MM.1S (cell line): ENCODE measurements around the gene MTG1.

ENCODE experiments used
- EZH2 ChIP-seq: fragments of 300-600 bp; sonication (generic); optimal IDR thresholded peaks from 2 replicates; pipeline ENCODE3; 2017; ENCODE audit warnings: low read depth, mild to moderate bottlenecking, antibody characterized with exemption, low read length, mixed read lengths
- EZH2phosphoT487 ChIP-seq: fragments of 300-600 bp; sonication (generic); IDR thresholded peaks from 2 replicates; pipeline ENCODE4 v1.6.1; 2018; ENCODE audit warnings: antibody characterized with exemption, low read length
- TF ChIP-seq, protein P1 (sequence below): fragments of 300-600 bp; sonication (generic); IDR thresholded peaks from 2 replicates; pipeline ENCODE4 v1.5.1; 2016; ENCODE audit warnings: antibody characterized with exemption, low read length, mixed read lengths

DNA sequence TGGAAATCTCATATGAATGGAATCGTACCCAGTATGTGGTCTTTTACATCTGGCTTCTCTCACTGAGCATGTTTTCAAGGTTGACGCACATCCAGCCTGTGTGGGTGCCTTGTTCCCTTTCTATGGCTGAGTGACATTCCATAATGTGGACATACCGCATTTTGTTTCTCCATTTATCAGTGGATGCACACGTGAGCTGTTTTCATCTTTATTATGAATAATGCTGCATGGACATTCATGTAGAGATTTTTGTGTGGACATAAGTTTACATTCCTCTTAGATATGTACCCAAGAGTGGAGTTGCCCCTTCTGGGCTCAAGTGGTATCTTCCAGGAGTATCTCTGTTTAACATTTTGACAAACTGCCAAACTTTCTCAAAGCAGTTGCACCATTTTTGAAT, 58.5 kb downstream of the MTG1 start:
- TF ChIP-seq, protein P1, sequence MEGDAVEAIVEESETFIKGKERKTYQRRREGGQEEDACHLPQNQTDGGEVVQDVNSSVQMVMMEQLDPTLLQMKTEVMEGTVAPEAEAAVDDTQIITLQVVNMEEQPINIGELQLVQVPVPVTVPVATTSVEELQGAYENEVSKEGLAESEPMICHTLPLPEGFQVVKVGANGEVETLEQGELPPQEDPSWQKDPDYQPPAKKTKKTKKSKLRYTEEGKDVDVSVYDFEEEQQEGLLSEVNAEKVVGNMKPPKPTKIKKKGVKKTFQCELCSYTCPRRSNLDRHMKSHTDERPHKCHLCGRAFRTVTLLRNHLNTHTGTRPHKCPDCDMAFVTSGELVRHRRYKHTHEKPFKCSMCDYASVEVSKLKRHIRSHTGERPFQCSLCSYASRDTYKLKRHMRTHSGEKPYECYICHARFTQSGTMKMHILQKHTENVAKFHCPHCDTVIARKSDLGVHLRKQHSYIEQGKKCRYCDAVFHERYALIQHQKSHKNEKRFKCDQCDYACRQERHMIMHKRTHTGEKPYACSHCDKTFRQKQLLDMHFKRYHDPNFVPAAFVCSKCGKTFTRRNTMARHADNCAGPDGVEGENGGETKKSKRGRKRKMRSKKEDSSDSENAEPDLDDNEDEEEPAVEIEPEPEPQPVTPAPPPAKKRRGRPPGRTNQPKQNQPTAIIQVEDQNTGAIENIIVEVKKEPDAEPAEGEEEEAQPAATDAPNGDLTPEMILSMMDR, result no peak
- TF ChIP-seq EZH2phosphoT487 (no peak), EZH2 (no peak)
